NCI-H345 (cell line): ENCODE results near the gene FTCD.
"Not testable (repeated sequence)": the region's sequence is repeated elsewhere in the genome, so short reads cannot be mapped to it uniquely, and the experiment has no call there.

Experiments used
- DNase-seq: peaks from one replicate; lab custom pipeline; 2025; lab: John Stamatoyannopoulos, UW

FTCD gene

DNA sequence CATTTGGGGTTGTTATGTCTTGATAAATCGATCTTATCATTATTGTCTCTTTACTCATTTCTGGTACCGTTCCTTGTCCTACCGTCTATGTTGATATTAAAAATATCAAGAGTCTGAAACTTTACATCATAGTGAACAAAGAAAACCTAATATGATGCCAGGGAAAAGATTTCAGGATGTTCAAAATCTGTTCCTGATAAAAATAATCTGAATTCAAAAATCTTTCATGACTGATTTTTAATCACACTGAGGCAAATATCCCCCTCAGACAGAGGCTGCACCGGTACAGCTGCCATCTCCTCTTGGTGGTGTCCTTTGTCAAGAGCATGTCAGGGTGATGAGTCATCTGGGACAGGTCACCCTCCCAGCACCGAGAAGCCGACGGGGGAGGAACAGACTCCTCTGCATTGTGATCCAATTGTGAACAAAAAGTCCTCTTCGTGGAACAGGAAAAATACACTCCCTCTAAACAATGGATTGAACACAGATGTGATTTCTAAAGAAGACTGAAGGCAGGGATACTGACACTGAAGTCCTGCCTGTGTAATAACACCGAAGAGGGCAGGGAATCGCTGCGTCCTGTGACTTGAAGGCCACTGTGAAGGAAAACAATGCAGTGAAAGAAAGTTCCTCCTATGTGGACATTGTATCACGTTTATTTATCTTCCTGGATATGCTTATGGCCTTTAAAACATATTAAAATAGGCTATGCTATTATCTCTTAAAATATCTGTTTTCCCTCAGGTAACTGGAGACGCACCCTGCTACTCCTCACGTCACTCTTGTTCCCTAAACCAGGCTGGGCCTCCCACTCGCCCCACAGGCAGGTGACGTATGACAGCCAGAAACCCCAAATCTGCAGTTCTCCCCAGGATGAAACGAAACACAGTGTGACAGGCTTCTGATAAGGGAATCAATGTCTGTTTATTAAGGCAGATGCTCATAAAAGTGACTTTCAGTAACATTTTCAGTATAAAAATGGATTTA is 33.1 kb upstream of the FTCD start:
- peak; percentile 80 for DNase-seq

DNA sequence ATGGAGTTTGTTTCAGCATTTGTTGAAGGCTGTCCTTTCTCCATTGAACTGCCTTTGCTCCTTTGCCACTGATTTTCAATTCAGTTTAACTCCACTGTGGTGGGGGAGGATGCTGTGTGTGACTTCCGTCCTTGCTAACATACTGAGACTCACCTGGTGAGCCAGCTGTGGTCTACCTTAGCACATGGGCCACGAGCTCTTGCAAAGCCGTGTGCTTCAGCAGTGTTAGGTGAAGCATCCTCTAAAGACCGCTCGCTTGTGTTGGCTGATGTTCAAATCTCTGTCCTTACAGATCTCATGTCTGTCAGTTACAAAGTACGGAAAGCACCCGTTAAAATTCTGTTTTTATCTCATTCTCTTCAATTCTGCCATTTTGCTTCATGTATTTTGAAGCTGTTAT is 32.4 kb upstream of the FTCD start:
- no peak for DNase-seq

DNA sequence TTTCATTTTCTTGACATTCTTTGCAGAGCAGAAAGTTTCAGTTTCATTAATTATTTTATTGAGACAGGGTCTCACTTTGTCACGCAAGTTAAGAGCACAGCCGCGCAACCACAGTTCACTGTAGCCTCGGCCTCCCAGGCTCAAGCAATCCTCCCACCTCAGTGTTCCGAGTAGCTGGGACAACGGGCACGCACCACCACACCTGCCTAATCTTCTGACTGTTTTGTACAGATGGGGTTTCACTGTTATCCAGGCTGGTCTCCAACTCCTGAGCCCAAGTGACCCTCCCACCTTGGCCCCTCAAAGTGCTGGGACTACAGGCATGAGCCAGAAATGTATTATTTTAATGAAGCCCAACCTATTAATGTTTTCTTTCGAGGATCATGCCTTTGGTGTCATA is 31.9 kb upstream of the FTCD start:
- DNase-seq = no peak

DNA sequence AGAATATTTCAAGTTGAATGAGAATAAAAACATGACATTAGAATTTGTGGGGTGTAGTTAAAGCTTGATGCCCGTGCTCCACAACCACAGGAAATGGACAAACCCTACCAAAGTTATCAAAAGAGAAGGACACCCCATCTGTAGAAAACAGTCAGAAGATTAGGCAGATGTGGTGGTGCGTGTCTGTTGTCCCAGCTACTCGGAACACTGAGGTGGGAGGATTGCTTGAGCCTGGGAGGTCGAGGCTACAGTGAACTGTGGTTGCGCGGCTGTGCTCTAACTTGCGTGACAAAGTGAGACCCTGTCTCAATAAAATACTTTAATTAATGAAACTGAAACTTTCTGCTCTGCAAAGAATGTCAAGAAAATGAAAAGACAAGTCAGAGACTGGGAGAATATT is 30.3 kb upstream of the FTCD start:
- no peak for DNase-seq

DNA sequence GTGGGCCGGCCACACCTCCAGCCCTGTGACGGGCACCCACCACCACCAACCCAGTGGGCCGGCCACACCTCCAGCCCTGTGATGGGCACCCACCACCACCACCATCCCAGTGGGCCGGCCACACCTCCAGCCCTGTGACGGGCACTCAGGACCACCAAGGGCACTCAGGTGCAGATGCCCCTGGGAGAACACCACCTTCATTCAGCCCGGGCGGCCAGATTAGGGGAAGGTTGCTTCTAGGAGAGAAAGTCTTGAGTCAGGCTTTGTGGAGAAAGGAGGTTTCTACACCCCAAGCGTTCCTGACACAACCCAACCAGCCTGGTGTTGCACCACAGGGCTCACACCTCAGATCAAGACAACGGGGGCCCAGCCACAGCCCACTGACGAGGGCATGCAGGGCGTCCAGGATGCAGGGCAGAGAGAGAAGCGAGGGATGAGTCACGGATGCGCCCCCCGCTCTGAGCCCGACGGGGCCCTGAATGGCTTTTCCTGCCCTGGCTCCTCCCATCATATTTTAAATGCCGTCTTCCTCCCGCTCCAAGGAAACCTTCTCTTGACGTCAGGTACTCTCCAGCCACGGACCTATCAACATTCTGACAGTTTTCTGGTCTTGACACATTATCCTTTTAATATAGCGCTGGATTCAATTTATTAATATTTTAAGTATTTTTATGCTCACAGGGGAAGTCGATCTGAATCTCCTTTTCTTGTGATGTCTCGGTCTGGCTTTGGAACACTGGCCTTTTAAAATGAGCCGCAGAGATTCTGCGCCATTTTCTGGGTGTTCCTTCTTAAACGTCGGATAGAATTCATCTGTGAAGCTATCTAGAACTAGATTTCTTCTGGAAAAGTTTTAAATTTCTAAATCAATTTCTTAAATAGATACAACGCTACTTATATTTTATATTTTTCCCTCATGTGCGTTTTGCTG is 29.5 kb upstream of the FTCD start:
- peak; percentile 91 for DNase-seq

DNA sequence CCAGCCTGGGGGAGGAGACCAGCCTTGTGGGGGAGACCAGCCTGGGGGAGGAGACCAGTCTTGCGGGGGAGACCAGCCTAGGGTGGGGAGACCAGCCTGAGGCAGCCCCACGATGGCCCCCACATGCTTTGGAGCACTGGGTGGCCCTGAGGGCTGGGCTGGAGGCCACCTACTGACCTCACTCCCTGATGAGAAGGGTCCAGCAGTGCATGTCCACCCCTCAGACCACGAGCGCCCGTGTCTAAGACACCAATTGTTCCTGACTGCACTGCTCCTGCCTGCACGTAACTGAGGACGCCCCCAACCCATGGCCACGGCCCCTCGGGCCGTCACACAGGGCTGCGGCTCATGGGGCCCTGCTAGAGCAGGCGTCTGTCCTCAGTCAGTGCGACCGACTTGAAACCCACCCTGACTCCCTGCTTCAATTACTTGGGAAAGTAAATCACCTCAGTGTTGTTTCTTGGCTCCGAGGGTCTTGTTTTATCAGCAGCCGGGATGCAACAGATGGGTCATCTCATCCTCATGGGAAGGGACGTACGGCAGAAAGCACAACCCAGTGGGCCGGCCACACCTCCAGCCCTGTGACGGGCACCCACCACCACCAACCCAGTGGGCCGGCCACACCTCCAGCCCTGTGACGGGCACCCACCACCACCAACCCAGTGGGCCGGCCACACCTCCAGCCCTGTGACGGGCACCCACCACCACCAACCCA is 28.7 kb upstream of the FTCD start, which contains the start of gene SPATC1L:
TSS of gene SPATC1L (minus strand) at position 550 of the 715 bp plus-strand sequence. CDS start 1,643 bp downstream, outside the sequence.
- peak; percentile 79 for DNase-seq

DNA sequence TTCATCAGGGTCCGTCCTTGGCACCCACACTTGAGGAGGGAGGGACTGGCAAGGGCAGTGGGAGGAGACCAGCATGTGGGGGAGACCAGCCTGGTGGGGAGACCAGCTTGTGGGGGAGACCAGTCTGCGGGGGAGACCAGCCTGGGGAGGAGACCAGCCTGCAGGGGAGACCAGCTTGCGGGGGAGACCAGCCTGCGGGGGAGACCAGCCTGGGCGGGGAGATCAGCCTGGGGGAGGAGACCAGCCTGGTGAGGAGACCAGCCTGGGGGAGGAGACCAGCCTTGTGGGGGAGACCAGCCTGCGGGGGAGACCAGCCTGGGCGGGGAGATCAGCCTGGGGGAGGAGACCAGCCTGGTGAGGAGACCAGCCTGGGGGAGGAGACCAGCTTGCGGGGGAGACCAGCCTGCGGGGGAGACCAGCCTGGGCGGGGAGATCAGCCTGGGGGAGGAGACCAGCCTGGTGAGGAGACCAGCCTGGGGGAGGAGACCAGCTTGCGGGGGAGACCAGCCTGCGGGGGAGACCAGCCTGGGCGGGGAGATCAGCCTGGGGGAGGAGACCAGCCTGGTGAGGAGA is 28.0 kb upstream of the FTCD start:
- DNase-seq = not testable (repeated sequence)

DNA sequence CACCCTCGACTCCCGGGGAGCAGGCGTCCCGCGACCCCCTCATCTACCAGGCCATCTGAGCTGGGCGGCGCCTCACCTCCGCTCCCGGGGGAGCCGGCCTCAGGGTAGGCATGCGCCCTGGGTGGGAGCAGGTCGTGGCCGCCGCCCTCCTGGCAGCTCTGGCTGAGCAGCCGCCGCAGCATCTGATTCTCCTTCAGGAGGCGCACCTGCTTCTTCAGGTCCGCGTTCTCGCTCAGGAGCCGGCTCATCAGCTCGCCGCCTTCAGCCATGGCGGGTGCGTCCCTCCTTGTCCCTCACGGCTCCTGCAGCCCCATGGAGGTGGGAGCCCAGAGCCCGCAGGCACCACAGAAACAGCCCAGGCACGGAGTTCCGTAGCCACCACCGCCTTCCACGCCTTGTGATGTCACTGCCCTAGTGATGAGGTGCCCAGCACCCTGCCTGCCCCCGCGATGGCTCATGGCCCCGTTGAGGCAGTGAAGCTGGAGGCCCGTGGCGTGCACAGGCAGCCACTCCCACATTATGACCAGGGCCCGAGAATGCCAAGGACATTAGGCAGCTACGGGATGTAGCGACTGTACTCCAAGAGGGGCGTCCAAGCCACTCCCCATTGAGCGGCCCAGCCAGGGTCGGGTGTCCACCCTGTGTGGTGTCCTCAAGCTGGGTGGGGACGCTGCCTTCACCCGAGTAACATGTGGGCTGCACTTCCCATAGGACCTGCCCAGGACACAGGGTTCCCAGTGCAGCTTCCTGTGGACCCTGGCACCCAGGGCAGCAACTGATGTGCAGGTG is 27.4 kb upstream of the FTCD start:
- no peak for DNase-seq

DNA sequence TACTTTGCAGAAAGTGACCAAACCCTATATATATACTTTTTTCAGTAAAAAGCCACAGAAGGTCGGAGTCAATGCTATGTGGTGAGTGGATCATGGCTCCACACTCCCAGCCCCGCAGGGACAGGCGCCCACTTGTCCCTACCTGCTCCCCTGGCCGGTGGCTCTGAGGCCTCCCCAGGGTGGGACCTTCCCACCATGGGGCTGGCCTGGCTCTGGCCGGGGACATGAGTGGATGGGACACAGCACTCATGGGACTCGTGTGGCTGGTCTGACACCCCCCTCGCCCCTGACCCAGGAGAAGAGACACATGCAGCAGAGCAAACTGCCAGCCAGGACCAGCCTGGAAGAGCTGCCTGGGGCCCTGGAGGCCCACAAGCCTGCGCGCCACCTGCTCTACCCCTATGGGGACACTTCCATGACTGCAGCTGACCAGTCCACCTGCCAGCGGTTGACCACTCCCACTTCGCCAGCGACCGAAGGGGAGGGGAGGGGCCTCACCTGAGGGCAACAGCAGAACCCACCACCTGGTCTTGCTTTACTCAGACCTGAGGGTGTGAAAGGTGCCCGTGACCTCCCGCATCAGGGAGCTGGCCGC is 26.7 kb upstream of the FTCD start:
- no peak for DNase-seq

DNA sequence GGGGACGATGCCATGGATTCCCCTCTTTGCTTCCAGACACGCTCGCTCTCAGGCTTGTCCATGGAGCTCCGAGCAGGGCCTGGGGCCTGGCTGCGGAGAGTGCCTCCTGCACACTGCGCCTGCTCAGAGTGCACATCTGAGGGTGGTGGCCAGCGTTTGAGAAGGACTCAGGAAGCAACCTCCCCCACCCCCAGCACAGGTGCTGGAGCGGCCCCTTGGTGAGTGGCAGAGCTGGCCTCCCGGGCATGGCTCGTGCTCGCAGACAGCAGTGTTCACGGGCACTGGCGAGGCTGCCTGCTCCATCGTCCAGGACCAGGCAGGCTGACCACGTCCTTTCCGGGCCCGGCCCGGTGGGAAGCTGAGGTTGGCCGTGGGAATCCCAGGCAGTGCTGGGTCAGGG is 26.1 kb upstream of the FTCD start:
- no peak for DNase-seq

DNA sequence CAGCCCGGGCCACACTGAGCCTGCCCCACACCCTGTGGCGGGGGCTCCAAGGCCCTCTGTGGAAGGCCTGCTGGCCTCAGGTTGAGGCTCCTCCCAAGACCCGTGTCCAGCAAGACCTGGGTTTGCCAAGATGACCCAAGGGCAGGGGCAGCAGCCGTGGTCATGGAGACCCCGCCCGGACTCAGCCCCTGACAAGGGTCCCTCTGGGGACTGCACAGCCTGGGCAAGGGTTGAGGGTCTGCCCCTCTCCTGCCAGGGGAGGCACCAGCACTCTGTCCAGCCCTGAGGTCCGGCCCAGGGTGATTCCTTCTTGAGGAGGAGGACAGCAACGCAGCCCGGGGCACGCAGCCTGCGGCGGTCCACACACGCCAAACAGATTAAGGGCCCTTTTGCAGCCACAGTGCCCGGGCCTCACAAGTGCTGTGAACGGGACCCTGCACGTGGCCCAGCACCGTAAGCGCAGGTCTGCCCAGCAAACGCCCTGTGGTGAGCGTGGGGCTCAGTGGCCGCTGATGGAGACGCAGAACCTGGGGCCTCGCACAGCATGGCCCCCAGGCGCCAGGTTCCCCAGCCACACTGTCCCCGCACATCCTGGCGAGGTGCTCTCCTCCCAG is 25.5 kb upstream of the FTCD start:
- no peak for DNase-seq

DNA sequence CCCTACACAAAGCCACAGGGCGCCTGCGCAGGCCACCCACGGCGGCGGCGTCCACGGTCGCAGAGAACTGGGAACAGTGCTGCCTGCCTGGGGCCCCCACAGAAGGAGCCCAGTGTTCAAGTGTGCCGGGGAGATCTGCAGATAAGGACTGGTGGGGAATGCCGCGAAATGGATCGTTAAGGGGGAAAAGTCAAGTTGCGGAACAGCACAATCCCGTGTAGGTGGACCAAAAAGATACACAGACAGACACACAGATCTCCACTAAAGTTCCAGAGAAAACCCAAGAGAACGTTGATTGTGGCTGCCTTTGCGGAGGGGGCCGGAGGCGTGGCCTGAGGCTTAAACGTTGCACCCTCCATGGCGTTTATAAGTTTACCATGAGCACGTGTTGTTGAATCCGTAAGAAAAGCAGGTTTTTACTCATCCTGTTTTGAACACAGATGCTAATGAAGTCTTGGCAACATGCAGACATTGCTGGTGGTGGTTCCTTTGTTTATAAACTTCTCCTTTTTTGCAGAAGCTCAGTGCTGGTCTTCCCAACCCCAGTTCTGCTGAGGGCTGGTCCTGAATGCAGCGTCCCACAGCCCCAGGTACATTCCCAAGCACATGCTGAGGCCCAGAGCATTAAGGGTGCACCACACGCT is 24.8 kb upstream of the FTCD start:
- DNase-seq = no peak

DNA sequence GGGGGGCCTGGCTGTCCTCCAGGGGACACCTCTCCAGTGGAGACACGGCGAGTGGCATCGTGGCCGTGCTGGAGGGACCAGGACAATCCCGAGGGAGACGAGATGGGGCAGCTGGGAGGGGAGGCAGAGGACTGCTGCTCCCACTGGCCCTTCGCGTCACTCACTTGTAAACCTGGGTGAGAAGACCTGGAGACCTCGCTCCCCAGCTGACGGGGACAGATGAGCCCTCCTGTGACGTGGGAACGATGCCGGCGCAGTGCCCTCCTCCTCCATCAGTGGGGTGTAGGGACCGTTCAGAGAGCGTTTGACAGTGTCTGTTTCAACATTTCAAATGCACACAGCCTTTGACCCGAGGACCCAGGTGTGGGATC is 24.3 kb upstream of the FTCD start:
- DNase-seq = no peak

DNA sequence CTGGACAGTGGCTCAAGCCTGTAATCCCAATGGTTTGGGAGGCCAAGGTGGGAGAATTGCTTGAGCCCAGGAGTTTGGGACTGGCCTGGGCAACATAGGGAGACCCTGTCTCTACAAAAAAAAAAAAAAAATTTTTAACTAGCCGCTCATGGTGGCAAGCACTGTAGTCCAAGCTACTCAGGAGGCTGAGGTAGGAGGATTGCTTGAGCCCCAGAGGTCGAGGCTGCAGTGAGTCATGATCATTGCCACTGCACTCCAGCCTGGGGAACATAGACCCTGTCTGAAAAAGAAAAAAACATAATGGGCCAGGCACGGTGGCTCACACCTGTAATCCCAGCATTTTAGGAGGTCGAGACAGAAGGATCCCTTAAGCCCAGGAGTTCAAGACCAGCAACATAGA is 23.6 kb upstream of the FTCD start:
- DNase-seq = no peak

DNA sequence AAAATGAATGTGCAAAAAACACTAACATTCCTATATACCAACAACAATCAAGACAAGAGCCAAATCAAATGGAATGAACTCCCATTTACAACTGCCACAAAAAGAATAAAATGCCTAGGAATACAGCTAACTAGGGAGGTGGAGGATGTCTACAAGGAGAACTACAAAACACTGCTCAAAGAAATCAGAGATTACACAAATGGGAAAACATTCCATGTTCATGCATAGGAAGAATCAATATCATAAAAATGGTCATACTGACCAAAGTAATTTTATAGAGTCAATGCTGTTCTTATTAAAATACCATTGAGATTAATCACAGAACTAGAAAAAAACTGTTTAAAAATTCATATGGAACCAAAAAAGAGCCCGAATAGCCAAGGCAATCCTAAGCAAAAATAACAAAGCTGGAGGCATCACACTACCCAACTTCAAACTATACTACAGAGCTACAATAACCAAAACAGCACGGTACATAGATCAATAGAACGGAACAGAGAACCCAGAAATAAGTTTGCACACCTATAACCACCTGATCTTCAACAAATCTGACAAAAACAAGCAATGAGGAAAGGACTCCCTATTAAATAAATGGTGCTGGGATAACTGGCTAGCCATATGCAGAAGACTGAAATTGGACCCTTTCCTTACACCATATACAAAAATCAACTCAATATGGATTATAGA is 21.2 kb upstream of the FTCD start:
- not testable (repeated sequence) for DNase-seq

DNA sequence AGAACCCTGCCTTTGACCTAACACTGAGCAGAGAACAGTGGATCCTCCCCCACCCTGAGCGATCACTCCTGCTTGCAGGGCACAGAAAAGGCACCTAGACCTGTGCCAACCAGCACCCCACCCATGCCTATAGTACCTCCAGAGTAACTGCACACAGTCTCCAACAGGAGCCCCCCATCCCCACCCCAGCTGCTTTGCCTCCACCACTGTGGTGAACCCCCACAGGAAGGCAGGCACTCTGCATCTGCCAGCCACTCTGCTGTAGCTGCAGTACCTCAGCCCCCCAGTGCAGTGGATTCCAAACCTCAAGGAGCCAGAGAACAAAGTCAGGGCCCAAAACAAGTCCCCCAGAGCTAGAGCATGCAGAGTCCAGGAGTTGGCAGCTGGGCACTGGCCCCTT is 18.2 kb upstream of the FTCD start:
- no peak for DNase-seq

DNA sequence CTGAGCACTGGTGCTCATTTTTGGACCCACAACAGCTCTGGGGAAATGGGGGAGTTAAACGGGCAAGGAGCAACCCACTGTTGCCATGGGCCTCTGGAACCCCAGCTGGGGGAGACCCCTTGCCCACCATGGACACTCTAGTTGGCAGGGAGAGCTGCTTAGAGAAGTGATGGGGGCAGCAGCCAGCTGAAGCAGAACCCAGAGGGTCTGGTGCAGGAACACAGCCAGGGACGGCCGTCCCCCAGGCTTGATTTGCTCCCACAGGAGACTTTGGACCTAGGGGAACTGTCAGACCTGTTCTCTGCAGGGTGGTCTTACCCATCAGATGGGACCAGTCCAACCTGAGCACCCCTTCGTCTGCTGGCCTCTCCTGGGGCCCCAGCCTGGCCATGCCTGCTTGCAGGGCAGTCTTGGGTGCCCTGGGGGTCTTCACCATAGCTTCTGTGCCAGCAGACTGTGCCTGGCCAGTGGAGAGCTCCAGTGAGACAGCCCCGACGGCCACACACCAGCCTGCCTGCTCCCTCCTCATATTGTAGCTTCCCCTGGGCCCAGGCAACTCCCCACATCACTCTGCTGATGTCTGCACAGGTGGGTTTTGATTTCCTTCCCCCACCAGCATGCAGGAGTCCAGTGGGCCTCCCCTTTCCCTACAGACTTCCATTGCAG is 17.6 kb upstream of the FTCD start:
- DNase-seq = no peak
